Prostate gland (tissue), 2 donors: ENCODE measurements around the gene PPFIA2.

Experiments used
- POLR2A ChIP-seq: fragments of 450-650 bp; IDR thresholded peaks from one replicate; pipeline ENCODE4 v1.6.1; 2016; ENCODE audit warnings: antibody characterized with exemption, mild to moderate bottlenecking
- POLR2AphosphoS5 ChIP-seq: sonication (generic); formaldehyde crosslinking; IDR thresholded peaks from one replicate; pipeline ENCODE4 v1.6.1; 2017; ENCODE audit warnings: antibody characterized with exemption
- TF ChIP-seq, protein P1 (sequence below), 4 experiments: fragments of 200-600 bp in 2 of 4; fragments of 450-650 bp in 2 of 4; sonication (generic) in 2 of 4; IDR thresholded peaks; 1 replicate in 3 of 4; 2 replicates in 1 of 4; pipeline ENCODE4 v1.5.1; 2016 to 2019; ENCODE audit warnings: antibody characterized with exemption in 4 of 4, mild to moderate bottlenecking in 2 of 4, moderate library complexity in 2 of 4

DNA sequence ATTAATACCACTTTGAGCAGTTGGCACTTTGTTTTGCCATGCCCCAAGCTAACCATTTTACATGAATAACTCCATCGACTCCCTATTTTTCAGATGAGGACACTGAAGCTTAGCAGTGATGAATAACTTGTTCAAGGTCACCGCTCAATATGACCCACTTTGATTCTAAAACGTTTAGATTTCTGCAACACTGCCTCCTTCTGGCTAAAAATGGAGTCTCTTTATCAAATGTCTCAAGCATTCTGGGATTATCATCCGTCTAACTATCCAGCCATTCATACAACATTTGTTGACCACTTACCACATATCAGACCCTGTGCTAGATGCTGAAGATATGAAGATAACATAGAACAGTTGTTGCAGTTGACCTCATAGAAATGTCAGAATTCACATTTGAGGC, 298.0 kb downstream of the PPFIA2 start:
- TF ChIP-seq POLR2A = no peak
- TF ChIP-seq, protein P1, sequence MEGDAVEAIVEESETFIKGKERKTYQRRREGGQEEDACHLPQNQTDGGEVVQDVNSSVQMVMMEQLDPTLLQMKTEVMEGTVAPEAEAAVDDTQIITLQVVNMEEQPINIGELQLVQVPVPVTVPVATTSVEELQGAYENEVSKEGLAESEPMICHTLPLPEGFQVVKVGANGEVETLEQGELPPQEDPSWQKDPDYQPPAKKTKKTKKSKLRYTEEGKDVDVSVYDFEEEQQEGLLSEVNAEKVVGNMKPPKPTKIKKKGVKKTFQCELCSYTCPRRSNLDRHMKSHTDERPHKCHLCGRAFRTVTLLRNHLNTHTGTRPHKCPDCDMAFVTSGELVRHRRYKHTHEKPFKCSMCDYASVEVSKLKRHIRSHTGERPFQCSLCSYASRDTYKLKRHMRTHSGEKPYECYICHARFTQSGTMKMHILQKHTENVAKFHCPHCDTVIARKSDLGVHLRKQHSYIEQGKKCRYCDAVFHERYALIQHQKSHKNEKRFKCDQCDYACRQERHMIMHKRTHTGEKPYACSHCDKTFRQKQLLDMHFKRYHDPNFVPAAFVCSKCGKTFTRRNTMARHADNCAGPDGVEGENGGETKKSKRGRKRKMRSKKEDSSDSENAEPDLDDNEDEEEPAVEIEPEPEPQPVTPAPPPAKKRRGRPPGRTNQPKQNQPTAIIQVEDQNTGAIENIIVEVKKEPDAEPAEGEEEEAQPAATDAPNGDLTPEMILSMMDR (IDR thresholded peaks at IDR 0.05) = no peak
- no peak for TF ChIP-seq POLR2AphosphoS5
